GM19324 (cell line): Measurements from ENCODE around the gene SERTAD2.

ENCODE experiments used
- ATAC-seq: cut with Tn5 transposase; IDR thresholded peaks from one replicate; pipeline ENCODE4 v1.9.1; 2021; ENCODE audit warnings: mild to moderate bottlenecking, moderate library complexity; ENCODE audit not compliant: unreplicated experiment, low FRiP score

SERTAD2 gene

DNA sequence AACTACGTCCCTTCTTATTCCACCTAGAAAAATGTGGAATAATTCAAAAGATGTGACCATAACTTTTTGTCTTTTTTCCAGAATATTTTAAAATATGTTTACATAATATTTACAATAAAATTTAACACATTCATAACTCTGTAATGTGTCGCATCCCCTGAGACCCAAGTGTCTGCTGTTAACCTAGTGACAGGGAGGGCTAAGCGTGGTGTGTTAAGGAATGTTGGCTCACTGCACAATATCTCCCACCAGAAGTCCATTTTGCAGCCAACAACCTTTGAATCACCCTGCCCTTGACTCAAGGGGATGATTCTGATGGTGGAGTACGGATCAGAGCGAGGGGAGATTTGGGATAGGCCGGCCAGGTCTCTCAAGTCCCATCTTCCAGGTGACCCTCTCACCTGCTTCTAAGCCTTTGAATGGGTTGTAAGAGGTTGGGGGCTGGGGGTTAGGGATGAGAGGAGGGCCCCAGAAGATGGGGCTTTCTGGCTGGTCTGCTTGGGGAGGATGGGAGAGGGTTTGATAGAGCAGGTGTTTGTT, 43.3 kb downstream of the SERTAD2 start:
- no peak for ATAC-seq

DNA sequence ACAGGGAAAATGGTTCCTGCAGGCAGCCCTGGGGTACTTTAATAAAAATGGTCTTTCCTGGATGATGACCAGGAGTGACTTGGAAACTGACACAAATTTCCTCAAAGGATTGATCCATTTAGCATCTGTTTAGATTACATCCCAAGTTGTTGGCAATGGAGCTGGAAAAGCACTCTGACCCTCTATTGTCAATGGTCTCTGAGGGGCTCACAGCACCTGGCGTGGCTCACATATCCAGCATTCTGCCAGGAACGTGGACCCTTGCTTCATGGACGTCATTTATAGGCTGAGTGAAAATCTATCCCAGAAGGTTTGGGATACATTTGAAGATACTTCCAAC, 43.8 kb downstream of the SERTAD2 start:
- ATAC-seq = no peak

DNA sequence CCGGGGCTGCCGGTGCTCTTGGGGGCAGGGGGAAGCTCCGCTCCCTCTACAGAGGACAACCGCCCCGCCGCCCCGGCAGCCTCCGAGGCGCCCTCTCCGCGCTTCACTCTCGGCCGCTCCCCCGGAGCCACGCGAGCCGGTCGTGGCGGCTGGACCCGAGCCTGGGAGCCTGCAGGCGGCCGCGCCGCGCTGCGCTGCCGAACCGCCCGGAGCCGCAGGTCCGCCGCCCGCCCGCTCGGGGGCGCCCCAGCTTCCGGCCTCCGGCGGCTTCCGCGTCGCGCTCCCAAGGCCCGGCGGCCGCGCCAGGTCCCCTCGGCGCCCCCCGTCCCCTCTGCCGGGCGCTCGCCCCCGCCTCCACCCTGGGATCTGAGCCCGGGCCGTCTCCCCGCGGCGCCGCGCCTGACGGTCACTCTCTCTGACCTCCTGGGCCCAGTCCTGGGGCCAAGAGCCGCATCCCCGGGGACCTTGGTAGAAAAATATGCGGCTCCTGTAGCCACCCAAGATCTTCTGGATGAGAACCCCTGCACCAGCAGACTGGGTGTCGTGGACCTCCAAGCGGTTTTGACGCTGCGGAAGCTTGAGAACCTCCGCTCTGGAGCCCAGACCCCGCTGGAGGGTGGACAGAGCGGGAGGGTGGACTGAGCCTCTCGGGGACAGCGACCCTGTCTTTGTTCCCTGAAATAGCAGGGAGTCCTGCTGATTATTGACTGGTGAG, 44.3 kb downstream of the SERTAD2 start:
- ATAC-seq = peak; percentile 52

DNA sequence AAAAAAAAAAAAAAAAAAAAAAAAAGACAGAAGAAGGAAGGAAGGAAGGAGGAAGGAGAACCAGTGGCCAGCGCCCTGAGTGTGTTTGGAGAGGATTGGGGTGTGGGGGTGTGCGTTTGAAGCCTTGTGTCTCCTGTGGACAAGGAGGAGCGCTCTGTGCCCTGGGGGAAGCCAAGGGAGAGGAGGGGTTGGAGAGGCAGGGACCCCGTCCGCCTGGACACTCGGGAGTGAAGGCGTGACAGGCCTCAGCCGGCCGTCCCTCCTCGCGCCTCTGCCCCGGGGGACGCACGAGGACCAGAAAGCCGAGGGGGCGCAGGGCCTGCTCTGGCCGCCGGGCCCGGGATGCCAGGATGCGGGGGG, 44.9 kb downstream of the SERTAD2 start:
- no peak for ATAC-seq

DNA sequence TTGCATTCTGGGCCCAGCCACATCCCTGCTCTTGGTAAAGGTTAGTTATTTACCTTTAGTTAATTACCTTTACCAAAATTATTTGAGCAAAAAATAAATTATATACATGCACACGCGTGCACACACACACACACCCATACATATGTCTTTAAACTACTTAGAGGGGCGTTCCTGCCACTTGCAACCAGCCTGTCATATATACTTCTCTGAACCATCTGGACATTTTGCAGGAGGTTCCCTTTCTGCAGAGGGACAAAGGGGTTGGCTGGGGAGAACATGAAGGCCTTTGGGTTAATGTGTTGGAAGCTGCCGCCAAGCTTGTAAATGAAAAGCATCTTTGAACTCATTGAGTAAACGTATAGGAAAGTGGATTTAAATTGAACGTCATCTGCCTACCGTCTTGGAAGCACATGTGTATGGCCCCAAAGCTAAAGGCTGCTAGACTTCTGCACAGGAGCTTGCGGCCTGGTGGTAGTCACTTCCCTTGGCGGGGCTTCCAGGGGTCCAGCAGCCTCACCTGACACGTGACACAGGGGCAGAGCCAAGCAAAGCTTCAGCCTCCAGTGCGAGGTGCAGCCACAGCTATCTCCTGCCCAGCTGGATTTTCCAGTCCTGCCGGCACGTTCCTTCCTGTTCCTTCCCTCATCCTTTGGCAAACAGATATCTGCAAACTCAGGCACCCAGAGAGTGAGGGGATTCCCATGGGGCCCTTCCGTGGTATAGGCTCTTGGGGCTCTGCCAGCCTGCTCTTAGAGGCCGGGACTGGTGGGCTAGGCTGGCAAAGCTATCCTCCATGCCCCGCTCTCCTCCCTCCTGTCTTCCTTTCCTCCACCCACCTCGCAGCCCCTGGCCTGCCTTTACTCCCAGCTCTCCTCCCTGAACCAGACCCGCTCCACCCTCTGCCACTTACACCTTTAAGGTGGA, 46.1 kb downstream of the SERTAD2 start:
- ATAC-seq = no peak

DNA sequence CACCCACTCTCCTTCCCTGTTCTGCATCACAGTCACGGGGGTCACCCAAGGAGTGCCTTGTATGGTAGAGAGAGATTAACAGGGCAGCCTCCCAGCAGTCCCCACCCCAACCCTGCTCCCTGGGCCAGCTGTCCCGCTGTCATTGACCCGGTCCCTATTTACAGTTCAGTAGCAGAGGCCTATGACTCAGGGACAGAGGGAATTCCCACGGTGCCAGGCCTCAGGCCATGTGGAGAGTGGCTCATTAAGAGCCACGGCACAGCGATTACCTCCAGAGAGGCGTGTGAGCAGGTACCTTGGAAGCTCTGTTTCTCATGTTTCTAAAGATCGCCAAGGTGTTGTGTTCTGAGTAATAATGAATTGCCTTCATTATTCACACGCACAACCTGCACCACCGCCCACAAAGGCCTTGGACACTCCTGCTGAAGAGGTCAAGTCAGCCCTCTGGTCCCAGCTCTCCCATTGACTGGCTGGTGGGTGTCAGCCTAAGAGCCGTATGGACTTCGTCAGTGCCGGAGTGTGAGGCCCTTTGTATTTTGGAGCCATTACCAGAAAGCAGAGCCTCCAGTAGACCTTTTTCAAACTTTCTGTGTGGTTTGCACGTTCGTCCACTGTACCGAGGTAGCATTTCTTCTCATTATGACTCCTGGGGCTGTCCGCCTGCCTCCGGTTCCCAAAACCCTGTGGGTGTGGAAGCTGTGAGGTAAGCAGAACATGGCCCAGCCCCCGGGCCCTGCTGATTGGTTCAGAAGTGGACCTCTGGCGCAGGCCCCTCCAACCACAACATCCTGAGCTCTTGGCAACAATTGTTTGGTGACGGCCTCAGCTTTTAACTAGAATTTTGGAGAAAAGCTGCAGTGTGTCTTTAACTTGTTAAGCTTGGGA, 47.0 kb downstream of the SERTAD2 start:
- peak; percentile 87 for ATAC-seq

DNA sequence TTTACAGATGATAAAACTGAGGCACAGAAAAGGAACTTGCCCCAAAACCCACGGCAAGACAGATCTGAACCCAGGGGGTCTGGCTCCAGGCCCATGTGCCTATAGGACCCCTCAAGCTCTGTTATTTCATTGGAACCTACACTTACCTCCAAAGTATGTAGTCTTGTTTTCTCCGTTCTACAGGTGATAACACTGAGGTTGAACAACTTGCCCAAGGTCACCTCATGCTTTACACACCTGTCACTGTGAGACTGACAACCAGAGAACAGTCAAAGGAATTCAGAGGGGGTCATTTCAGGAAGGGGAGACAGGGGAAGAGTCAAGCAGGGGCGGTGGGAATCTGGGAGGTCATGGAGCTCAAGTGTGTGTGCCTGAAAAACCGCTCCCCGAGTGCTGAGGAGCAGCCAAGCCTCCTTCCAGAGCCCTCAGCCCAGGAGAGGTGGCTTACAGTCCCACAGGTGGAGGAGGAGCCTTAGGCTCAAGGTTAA, 47.7 kb downstream of the SERTAD2 start:
- no peak for ATAC-seq

DNA sequence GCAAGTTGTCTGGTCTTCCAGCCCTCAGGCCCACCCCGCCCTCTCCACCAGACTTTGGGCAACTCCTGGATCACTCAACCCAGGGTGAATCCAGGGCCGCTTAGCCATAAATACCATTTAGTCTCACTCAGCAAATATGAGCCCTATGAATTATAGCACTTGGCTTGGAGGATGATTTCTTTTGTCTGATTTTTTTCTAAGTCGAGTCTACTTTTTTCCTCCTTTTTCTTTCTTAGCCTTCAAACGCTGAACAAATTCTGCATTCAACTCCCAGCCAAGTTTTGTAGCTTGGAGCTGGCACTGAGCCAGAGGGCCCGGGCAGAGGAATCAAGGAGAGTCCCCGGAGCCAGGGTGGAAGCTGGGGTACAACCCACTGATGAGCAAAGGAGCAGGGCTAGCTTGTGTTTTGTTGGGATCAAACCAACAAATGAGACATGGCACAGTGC, 48.7 kb downstream of the SERTAD2 start:
- ATAC-seq = no peak

DNA sequence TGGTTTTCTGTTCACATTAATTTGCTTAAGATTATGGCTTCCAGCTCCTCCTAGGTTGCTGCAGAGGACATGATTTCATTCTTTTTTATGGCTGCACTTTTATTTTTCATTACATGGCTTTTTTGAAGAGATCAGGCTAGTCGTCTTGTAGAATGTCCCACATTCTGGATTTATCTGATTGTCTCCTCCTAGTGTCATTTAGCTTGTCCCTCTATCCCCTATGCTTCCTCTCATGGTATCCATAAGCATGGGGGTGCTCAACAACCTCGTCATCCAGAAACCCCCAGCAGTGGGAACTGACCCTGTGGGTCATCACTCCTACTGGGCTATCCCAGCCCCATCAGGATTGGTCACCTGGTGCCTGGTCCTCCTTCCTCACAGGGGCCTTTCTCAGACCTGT, 49.6 kb downstream of the SERTAD2 start:
- ATAC-seq = no peak

DNA sequence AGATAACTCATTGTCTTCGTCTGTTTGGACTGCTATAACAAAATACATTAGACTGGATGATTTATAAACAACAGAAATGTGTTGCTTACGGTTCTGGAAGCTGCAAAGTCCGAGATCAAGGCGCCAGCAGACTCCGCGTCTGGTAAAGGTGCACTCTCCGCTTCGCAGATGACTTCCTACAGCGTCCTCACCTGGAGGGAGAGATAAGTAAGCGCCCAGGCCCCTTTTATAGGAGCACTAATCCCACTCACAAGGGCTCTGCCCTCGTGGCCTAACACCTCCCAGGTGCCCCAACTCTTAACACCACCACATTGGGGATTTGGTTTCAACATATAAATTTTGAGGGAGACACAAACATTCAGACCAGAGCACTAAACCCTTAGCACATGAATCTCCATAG, 51.3 kb downstream of the SERTAD2 start:
- no peak for ATAC-seq

DNA sequence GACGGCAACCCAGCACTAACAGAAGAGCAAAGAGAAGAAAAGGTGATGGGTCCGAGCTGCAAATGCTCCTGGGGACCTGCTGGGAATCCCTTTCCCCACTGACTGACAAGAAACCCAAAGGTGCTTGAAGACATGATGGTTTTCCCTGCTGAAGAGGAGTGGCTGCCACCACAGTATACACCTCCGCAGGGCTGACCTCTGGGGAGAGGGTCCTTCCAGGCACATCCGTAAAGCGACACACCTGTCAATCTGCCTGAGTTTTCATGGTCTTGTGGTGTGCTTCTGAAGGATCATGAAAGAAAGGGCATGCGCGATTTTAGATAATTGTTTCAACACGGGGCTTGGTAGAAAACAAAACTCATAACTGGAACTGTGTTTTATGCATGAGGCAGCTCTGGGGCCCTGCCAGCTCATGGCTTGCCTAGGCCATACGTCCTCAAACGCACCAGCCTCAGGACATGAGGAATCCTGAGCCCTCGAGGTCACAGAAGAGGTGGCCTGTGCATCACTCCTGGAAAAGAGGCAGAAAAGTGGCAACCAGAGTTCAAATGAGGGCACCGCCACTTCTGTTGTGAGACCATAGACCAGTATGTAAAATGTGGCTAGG, 51.8 kb downstream of the SERTAD2 start:
- ATAC-seq = no peak

DNA sequence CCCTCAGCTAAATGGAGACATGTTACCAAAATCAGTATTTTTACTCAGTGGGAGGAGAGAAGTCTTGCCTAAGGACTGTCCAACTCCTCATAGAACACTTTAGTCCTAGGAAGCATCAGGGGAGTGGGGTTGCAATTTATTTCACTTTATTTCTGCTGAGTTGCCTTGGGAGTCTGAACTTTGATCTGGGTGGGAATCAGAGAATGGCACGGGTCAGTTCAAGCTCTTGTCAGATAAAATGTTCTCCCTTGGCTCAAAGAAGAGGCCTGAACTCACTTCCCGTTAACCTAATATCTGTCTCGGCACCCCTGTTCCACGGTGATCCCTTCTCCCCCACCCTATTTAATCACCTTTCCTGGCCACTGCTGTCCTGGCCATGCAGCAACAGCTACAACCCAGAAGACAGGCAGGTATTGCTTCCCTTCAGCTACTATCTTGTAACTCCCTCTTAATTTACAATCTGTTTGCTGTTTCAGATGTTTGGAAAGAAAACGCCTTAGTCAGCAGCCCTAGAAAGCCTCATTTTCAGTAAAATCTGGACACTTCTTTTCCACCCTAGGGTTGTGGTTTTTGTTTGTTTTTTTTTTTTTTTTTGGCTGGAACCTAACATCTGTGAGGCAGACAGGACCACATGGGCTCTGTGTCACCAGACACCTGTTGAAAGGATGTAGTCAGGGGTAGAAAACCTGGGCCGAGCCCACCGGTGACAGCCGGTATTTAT, 52.5 kb downstream of the SERTAD2 start:
- ATAC-seq = no peak

DNA sequence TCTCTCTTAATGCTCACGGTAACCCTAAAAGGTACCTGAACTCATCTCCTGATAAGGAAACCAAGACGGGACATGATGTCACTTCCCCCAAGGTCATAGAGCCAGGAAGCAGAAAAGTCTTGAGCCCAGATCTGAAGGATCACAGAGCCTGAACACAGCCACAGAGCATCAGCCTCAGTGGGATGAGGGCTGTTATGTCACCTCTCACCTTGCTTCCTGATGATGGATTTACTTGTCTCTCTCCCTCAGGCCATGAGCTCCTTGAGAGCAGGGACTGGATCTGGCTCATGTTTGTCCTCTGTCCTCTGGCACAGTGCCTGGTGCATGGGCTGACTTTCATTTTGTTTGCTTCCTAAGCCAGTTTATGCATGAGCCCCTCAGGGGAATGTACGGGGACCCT, 54.2 kb downstream of the SERTAD2 start:
- no peak for ATAC-seq

DNA sequence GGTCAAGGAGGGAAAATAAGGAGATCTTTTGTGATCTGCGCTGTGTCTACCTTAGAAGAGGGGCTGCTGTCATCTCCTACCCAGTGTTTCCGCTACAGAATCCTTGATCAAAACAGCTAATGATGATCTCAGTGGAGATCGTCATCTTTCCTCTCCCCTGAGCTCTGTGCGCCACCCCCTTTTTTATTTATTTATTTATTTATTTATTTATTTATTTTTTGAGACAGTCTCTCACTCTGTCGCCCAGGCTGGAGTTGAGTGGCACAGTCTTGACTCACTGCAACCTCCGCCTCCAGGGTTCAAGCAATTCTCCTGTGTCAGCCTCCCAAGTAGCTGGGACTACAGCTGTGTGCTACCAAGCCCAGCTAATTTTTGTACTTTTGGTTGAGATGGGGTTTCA, 55.5 kb downstream of the SERTAD2 start:
- no peak for ATAC-seq

DNA sequence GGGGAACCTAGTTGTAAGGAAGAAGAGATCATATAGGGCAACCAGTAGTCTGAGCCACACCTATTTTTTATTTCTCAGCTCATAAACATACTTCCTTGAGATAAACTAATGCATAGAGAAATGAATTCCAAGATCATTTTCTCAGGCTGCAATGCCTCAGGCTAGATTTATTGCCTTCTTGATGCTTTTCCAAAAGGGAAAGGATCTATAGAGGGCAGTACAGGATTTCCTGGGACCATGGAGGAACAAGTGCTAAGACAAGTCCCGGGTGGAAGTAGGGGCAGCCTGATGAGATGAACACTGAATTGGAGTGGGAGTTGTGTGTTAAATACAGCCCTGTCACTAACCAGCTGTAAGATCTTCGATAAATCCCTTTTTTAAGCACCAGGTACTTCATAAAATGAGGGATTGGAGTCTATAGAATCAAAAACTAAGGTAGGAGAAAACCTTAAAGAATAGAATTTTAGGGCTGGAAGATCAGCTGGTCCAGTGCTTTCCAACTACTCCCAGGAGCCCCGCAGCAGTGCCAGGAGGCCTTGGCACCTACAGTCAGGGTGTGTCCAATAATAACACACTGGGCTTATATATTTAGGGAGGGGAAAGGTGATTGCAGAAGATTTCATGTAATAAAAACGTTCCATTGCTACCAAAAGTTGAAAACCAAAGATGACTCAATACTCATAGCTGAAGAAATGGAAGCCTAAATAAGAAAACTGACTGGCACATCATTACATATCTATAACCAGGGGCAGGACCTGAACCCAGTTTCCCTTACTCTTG, 58.1 kb downstream of the SERTAD2 start:
- no peak for ATAC-seq

DNA sequence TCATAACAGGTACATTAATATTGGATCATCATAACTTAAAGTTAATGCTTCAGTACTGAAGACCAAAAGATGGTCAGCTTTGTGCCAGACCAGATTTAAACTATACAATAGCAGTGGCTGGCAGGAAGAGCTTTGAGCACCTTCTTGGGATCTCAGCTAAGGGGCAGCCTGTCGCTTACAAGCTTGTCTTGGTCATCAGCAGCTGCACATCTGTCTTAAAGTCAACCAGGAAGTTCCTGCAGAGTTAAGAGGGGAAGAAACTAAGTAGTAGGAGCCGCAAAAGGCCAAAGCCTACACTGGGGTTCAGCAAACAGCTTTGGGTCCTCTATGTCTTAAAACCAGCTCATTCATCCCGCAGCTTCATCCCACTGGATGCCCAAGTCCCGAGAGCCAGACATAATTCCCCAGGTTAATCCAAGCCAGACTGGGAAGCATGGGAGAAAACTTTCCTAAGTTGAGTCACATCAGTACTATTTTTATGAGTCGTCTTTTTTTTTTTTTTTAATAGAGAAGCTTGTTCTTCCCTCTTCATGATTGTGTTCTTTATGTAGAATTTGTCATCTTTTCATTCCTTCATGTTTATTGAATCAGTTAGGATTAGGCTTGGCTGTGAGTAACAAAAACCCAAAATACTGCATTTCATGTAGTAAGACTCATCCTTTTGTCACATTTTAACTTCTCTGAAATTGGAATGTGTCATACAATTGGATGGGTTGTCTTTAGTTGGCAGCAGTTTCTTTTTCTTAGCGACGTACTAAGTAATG, 59.3 kb downstream of the SERTAD2 start:
- ATAC-seq = no peak

DNA sequence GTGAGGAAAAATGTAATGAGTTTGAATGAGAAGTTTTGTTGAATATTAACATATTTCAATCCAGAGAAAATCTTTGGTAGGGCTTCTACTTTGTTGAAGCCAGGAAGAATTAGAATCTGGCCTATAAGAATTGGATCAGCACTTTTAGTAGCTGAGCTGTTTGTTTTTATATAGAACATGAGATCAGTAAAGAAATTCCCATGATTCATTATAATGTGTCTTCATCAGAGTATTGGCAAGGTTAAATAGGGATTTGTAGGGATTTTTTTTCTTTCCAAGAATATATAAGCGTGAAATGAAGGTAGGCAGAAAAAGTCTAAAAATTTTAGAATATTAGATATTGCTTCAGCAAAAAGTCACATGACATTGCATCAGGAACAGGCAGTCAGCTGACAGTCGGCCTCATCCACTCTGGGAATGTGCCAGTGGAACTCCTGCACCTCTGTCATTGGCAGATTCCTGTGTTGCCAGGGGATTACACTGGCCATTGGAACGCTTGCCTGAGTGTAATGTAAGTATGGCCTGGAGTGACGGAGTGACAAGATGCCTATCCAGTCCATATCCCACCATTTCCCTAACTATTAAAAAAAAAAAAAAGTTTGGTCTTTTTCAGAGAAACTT, 60.6 kb downstream of the SERTAD2 start:
- no peak for ATAC-seq

DNA sequence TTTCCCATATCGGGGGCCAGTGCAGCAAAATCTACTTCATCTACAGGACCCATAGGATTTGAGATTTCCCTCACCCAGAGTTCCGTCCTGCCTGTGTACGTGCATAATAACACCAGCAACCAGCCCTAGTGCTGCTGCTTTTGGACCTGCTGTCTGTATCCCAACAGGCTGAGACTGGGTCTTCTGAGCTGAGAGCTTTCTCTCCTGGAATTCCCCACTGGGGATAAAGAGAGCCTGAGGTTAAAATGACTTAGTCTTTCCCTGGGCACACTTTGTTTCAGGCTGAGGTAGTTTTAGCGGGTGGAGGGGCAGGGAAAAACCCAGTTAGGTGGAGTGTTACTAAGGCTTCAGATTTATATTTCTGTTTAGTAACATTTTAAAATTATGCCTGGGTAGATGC, 62.5 kb downstream of the SERTAD2 start:
- ATAC-seq = no peak
